Measurements from ENCODE around the gene SPSB4. TPM values are rescaled to one million over a fixed set of nuclear protein-coding genes. Genes with fewer than 3 reads are reported as not detected.
"Not testable (repeated sequence)": the region's sequence is repeated elsewhere in the genome, so short reads cannot be mapped to it uniquely, and the experiment has no call there.

SPSB4 gene
- total RNA-seq: 4.9 TPM
- long read RNA-seq, transcript SPSB4-201 (3 exons, 2,908 nt): major isoform, 8 of 21 reads
- long read RNA-seq, partial matches to known transcripts: 10 of 21 reads
- long read RNA-seq, other reads (novel, unspliced or antisense): 3 of 21 reads

DNA sequence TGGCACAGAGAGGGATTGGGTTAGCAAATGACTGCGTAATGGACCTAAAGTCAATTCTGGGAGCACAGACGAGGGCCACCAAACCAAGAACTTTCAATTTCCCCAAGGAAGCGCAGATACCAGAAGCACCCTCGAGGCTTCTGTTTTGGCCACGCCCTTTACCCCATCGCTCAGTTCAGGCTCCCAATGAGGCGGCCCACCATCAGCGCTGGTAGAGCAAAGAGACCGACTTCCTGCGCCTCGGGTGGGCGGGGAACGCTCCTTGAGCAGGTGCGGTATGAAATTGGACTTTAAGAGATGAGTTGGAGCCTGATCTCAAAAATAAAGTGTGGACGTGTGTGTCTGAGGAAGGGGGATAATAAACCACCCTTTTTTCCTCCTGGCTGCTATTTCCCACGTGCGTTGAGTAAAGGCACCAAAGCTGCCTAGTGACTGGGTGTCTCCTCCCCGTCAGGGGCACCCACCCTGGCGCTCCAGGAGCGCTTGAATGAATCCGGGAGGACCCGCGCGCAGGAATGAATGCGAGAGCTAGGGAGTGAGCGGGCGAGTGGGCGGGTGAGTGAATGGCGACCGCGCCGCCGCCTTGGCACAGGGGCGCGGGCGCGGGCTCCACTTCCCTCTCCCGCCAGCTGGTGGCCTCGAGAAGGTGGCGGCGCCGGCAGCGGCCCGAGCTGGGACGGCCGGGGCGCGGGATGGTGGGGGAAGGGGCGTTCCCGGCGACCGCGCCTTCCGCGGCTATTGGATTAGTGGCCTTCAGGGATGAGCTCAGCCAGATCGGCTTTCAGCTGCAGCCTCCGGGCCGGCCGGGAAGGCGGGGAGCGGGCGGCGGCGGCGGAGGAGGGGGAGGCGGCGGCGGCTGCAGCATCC, at the start of gene SPSB4:
TSS of gene SPSB4 (plus strand) at position 772 of the 867 bp plus-strand sequence. CDS start 14,758 bp downstream, outside the sequence.
- DNase-seq (ENCODE audit: low spot score): peak; percentile 84
- intact Hi-C loops (cut with DNase I): loop anchor here (2.0 to 5.0 kb wide), 3 partner anchors 39 to 140 kb away; no protein-coding TSS in a partner anchor

DNA sequence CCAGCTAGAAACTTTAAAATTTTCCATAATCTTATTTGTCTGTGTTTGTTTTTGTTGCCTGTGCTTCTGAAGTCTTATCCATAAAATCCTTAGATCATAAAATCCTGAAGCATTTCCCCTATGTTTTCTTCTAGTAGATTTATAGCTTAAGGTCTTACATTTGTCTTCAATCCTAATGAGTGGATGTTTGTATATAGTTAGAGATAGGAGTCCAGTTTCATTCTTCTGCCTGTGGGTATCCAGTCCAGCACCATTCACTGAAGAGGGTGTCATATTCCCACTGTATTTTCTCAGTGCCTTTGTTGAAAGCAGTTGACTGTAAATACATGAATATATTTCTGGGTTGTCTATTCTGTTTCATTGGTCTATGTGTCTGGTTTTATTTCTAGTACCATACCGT, 44.8 kb upstream of the SPSB4 start:
- intact Hi-C loops (cut with DNase I): no loop called here
- DNase-seq (ENCODE audit: low spot score): no peak

DNA sequence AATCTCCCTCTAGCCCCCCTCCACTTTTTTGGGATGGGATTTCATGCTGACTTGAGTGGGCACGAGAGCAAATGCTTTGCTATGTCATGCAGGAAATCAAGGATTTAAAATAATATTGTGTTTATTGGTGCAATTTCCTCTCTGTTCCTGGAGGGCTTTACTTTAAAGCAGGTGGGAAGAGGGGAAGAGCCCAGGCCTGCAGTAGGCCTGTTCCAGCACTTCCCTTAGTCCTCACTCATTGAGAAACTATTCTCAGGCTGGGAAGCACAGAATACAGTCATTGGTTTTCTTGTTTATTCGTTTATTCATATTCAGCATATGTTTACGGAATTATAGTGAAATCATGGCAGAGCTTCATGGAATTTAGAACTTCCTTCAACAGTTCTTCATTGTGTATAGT, 41.7 kb upstream of the SPSB4 start:
- intact Hi-C loops (cut with DNase I): no loop called here
- DNase-seq (ENCODE audit: low spot score): no peak

DNA sequence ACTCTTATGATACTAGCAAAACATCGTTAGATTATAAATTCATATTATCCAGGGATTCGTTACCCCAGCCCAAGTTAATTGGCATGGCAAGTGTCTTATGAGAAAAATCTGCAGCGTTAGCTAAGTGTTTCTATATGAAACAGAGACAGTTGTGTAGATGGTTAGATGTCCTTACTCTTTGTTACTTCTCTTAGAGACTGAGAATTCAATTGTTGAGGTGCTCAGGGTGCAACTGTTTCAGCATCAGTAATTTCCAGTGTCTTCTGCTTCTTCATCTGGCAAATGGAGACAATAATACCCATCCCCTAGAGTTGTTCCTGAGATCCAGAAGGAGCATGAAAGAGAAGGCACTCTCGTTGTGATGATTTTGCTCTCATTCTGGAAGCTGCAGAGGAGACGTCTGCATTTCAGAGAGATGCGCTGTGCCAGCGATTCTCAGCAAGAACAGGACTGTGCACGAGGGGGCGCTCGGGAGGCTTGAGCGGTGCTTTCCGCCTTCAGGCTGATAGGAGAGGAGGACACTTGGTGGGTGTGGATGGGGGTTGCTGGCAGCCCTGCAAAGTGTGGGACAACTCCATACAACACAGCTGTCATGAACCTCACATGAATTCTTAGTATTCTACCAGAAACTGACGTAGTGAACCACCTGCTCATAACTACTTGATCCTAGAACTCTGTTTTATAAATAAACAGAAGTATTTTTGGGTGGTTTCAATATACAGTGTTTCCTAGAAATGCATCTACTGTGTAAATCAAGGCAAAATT, 39.7 kb upstream of the SPSB4 start:
- intact Hi-C loops (cut with DNase I): loop anchor here (1.0 to 5.0 kb wide), 2 partner anchors 41 to 181 kb away; partner anchors contain the start of gene SPSB4
- DNase-seq (ENCODE audit: low spot score): peak; percentile 87

DNA sequence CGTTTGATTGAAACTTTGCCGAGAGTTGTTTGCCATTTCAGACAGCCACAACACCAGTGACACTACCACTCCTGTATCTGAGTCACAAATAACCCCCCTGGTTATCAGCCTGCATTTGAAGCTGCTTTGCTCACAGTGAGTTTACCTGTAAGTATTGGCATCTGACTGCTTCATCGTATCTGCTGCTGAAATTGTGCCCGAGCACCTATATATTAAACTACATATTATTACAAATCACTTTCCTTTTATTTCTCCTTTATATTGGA, 39.2 kb upstream of the SPSB4 start:
- DNase-seq (ENCODE audit: low spot score): no peak
- intact Hi-C loops (cut with DNase I): loop anchor here (1.0 to 5.0 kb wide), 3 partner anchors 40 to 180 kb away; partner anchors contain the start of gene SPSB4

DNA sequence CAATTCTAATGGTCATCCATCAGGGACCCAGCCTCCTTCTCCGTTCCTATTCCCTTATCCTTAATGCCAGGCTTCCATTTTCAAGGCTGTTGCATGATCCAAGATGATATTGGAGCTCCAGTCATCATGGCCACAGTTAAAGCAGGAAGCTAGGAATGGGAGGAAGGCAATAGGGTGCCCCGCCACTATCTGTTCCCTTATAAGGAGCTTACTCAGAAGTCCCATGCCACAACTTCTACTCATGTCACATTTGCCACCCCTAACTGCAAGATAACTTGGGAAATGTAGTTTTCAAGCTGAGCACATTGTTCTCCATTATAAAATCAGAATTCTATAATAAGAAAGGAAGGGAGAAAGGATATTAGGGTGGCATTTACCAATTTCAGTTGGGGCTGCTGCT, 38.6 kb upstream of the SPSB4 start:
- no peak for DNase-seq (ENCODE audit: low spot score)
- intact Hi-C loops (cut with DNase I): loop anchor here (2.0 to 5.0 kb wide), 2 partner anchors 40 to 92 kb away; partner anchors contain the start of gene SPSB4

DNA sequence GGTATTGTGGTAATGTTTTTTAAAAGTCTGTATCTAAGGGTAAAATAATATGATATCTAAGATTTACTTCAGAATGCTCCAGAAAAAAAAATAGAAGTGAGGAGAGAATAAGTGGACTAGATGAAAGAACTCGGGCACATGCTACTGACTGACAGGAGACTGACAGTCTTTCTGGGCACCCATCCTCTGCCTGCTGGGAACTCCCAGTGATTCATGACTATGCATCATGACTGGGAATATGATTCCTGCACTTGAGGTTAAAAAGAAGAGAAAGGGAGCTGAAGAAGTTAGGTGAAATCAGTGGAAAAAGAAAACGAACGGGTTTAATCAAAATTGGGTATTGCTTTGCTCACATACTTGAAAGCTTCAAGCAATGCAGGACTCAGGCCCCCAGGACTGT, 35.7 kb upstream of the SPSB4 start:
- intact Hi-C loops (cut with DNase I): no loop called here
- DNase-seq (ENCODE audit: low spot score): no peak

DNA sequence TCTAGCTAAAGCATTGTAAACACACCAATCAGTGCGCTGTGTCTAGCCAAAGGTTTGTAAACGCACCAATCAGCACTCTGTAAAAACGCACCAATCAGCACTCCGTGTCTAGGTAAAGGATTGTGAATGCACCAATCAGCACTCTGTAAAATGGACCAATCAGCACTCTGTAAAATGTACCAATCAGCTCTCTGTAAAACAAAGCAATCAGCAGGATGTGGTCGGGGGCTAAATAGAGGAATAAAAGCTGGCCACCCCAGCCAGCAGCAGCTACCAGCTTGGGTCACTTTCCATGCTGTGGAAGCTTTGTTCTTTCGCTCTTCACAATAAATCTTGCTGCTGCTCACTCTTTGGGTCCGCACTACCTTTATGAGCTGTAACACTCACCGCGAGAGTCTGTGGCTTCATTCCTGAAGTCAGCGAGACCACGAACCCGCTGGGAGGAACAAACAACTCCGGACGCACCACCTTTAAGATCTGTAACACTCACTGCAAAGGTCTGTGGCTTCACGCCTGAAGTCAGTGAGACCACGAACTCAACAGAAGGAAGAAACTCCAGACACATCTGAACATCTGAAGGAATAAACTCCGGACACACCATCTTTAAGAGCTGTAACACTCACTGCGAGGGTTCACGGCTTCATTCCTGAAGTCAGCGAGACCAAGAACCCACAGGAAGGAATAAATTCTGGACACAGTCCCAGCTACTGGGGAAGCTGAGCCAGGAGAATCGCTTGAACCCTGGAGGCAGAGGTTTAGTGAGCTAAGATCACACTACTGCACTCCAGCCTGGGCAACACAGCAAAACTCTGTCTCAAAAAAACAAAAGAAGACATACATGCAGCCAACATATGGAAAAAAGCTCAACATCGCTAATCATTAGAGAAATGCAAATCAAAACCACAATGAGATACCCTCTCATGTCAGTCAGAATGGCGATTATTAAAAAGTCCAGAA, 33.5 kb upstream of the SPSB4 start:
- DNase-seq (ENCODE audit: low spot score); intact Hi-C loops (cut with DNase I): not testable (repeated sequence)

DNA sequence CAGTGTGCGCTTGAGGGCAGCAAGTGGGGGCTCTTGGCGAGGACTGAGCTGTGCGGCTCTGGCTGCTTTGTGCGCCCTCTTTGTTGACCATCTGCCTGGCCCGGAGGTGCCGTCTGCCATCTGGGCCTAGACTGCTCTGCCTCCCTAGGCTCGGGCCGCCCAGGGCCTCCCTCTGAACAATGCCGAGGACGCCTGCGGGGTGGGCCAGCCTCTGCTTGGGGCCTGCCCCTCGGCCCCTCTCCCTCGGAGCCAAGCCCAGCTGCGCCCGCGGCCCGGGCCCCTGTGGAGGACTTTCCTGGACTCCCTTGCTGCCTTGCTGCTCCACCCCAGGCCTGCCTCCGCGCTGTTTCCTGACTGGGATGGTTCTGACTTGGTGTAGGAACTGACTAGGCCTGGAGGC, 31.9 kb upstream of the SPSB4 start:
- intact Hi-C loops (cut with DNase I): no loop called here
- no peak for DNase-seq (ENCODE audit: low spot score)

DNA sequence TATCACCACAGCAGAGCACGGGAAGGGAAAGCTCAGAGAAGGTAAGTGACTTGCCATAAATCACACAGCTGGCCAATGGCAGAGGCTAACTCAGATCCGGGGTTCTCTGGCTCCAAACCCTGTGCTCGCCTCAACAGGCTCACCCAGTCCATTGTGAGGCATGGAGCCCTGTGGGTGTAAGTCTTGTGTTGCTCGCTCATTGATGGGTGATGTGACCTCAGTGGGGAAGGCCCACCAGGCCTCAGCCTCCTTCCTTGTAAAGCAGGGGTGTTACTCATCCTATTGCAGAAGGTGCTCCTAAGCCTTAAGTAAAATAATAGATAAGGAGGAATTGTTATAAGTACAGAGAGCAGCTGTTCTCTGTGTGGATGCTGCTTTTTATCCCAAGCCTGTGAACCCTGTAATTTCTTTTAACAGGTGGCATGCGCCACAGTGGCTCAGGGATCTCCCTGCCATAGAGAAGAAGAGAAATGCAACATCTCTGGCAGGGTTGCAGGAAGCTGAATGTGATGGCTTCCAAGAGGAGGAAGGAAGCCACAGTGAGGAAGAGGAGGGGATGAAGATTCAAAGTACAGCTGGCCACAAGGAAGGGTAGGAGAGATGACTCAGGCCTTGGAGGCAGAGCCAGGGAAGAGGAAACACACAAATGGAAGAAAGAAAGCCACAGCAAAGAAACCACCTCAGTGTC, 30.9 kb upstream of the SPSB4 start:
- intact Hi-C loops (cut with DNase I): no loop called here
- DNase-seq (ENCODE audit: low spot score): no peak

DNA sequence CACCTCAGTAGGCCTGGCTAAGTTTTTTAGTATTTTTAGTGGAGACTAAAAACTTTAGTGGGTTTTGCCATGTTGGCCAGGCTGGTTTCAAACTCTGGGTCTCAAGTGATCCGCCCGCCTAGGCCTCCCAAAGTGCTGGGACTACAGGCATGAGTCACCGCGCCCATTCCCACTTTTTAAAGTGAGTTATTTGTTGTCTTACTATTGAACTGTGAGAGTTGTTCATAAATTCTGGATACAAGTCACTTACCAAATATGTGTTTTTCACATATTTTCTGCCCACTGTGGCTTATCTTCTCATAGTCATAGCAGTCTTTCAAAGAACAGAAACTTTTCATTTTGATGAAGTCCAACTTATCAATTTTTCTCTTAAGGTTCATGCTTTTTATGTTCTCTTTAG, 29.9 kb upstream of the SPSB4 start:
- no peak for DNase-seq (ENCODE audit: low spot score)
- intact Hi-C loops (cut with DNase I): no loop called here

DNA sequence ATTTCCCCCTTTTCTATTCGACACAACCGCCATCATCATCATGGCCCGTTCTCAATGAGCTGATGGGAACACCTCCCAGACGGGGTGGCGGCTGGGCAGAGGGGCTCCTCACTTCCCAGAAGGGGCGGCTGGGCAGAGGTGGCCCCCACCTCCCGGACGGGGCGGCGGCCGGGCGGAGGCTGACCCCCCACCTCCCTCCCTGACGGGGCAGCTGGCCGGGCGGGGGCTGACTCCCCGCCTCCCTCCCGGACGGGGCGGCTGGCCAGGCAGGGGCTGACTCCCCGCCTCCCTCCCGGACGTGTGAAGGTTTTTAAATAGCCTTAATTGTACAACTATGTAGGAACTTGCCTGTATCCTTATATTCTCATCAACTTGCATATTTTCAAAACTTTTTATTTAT, 20.9 kb upstream of the SPSB4 start:
- no peak for DNase-seq (ENCODE audit: low spot score)
- intact Hi-C loops (cut with DNase I): no loop called here

DNA sequence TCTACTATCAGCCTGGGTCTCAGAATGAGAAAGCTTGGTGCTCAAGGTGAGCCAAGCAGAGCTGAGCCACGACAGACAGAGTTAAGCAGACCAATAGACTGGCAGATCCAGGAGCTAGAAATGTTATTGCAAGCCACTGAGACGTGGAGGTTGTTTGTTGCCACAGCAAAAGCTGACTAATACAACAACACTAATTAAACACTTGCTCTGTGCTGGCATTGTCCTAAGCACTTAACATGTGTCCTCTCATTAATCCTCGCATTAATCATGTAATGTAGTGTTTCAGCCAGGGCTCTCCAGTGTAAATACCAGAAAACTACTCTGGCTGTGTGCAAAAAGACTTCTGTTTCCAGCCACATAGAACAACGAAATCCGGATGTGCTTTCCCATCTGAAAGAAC, 11.6 kb upstream of the SPSB4 start:
- intact Hi-C loops (cut with DNase I): no loop called here
- no peak for DNase-seq (ENCODE audit: low spot score)

DNA sequence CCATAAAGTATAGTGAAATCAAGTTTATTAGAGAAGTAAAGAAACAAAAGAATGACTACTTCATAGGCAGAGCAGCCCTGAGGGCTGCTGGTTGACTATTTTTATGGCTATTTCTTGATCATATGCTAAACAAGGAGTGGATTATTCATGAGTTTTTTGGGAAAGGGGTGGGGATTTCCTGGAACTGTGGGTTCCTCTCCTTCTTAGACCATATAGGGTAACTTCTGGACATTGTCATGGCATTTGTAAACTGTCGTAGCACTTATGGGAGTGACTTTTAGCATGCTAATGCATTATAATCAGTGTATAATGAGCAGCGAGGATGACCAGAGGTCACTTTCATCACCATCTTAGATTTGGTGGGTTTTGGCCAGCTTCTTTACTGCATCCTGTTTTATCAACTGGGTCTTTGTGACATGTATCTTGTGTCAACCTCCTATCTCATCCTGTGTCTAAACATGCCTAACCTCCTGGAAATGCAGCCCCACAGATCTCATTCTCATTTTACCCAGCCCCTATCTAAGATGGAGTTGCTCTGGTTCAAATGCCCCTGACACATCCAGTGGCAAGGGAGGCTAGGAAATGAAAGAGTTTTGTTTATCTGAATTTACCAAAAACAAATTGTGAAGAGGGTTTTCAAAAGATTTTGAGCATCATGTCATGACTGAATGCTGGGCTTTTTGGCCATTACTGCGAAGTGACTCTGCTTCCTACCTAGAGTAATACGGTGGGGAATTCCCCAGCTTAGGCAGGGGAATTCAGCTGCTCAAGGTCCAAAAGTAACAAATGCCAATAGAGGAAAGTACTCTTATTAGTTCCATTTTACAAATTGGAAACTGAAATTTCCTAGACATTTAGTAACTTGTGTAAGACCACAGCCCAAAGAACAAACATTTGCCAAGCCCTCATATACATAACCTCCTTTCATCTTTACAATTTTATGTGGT, 6.2 kb upstream of the SPSB4 start:
- intact Hi-C loops (cut with DNase I): no loop called here
- no peak for DNase-seq (ENCODE audit: low spot score)

DNA sequence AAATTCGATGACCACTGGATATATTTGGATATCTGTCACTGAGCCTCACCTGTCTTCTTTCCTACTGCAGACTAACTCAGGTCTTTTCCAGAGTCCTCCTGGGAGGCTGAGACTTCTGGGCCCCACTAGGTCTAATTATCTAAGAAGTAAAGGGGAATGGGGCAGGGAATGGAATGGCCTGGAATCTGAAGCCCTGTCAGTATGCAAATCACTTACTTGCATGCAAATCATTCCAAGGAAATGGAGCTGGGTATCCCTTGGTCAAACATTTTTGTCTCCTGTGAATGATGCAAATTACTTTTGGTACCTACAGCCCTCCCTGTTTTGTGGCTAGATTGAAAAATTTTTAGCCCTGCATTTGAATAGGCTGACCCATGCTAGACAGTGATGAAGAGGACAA, 5.3 kb upstream of the SPSB4 start:
- DNase-seq (ENCODE audit: low spot score): no peak
- intact Hi-C loops (cut with DNase I): no loop called here

DNA sequence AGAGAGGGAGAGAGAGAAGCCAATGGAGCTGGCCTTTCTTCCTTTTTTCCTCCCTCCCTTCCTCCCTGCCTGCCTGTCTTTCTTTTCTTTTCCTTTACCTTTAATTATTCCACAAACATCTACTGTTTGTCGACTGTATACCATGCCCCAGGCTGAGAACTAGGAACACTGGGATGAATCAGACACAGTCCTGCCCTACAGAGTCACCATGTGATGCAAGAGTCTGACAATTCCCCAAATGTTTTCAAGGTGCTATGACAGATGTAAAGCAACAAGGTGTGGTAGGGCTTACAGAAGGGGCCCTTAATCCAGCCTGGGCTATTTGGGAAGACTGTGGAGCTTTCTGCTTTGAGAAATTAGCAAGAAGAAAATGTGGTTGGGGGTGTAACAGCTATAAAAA, 4.0 kb upstream of the SPSB4 start:
- no peak for DNase-seq (ENCODE audit: low spot score)
- intact Hi-C loops (cut with DNase I): no loop called here

DNA sequence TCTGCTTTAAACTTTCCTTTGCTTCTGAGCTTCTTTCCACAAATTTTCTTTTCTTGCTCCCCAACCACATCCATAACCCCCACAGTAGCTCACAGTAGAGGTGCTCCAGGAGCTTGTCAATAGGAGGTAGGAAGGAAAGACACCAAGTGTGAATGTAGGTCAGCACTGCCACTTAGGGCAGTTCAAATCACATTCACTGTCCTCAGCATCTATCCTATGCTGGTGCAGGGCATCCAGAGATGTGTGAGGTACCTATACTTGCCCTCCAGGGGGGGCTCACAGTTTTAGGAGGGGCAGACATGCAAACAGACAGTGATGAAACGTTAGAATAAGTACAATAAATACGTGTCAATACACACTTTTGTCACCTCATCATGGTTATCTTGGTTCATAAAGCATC, 1.5 kb upstream of the SPSB4 start:
- intact Hi-C loops (cut with DNase I): loop anchor here (2.0 to 5.0 kb wide), 4 partner anchors 37 to 141 kb away; no protein-coding TSS in a partner anchor
- DNase-seq (ENCODE audit: low spot score): no peak

Measured in cardiac septum (tissue), 1 donor.